Subcutaneous preadipocyte (primary cell): ENCODE measurements around the gene NARS2. TPM values are rescaled to one million over a fixed set of nuclear protein-coding genes. Genes with fewer than 3 reads are reported as not detected.

Source experiments
- small RNA-seq: library from RNA; depleted of rRNA; stranded (forward); fragments of <200 nt; gene quantifications from one replicate; pipeline ENCODE3, GENCODE V24; 2012
- total RNA-seq: library from RNA; depleted of rRNA; stranded (reverse); fragments of >200 nt; gene quantifications from 2 replicates; pipeline ENCODE4 v1.2.3, GENCODE V29; 2012

NARS2 gene
- 10.3 and 13.5 TPM in 2 replicates for total RNA-seq

GRCh38 chr11:78574386-78575381 is at the start of gene NARS2:
Gene NARS2 (minus strand): TSS chr11:78574864. CDS start chr11:78574488, 376 bp downstream.

GRCh38 chr11:78417175-78417887 is 157.3 kb downstream of the NARS2 start, which contains the start of gene GAB2:
Gene GAB2 (minus strand): TSS chr11:78417820. CDS start chr11:78417720, 100 bp downstream.

Small RNAs within 50 kb of the gene (small RNA-seq; reads per million reads assigned to genes)
- gene RNU6-311P: not detected

Other genes with a start within 250 kb of the NARS2 start
- 6.1 and 10.7 TPM in 2 replicates for gene GAB2, start 157.0 kb downstream of the NARS2 start, total RNA-seq